Stimulated activated CD4-positive, alpha-beta T cell treated with anti-CD3 and anti-CD28 coated beads, Interleukin-12 subunit alpha, Interleukin-12 subunit beta, amount 100 ng/mL, for 48 hours (primary cell): ENCODE measurements around the gene SMIM32.

Experiments used
- DNase-seq, 3 donors: peaks; one replicate each; pipeline ENCODE4 v3.0.0-alpha.2; 2020; ENCODE audit warnings: low read depth in 2 of 3, low spot score in 1 of 3

The SMIM32 gene

DNA sequence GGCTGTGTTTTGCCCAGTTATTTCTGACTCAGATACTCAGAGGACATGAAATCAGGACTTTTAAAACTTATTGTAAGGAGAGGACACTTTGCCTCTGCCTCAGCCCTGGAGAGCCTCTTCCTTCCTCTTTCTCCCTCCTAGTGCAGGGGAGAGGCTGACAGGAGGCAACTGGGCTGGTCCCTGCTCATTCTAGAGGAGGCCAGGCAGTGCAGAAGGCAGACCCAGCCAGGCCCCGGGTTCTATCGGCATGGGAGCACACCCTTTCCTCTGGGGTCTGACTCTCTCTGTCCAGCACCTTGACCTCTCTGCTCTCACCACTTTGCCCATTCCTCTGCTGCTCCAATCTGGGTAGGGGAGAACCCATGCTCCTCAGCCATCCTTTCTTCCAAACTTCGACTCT lies 16.0 kb upstream of the SMIM32 start:
- DNase-seq: no peak

GRCh38 chr5:136207631-136208030 lies 14.7 kb upstream of the SMIM32 start:
- no peak for DNase-seq

DNA sequence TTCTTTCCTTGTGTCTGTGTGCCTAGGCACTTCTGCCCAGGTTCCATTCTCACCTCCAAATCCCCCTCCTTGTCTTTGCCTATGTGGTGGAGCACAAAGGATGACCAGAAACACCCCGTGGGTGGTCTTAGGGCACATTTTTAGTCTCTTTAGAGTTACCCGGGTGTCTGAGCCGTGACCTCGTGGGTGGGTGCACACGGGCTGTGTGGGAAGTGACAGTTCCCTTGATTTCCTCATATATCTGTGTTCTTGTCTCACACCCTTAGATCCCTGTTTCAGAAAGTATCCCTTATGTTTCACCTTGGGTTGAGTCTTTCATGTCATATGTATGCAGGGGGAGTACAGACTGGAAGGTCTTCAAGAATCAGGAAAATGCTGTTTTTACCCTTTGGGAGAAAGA lies 13.4 kb upstream of the SMIM32 start:
- DNase-seq: no peak

DNA sequence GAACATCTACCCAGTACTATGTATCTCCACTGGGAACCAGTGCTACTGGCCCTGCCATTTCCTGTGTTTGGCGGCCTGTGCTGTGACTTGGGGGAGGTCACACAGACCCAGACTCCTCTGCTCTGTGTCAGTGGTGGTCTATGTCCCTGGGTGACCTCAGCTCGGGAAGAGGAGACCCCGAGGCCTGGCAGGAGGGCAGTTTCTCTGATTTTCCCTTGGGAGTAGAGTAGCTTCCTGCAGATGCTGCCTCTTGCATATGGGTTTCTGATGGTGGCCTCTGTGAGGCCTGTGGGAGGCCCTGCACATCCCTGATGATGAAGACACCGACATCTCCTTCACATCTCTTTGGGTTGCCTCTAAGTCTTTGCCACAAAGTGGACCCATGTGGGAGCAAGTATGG lies 13.0 kb upstream of the SMIM32 start:
- no peak for DNase-seq

DNA sequence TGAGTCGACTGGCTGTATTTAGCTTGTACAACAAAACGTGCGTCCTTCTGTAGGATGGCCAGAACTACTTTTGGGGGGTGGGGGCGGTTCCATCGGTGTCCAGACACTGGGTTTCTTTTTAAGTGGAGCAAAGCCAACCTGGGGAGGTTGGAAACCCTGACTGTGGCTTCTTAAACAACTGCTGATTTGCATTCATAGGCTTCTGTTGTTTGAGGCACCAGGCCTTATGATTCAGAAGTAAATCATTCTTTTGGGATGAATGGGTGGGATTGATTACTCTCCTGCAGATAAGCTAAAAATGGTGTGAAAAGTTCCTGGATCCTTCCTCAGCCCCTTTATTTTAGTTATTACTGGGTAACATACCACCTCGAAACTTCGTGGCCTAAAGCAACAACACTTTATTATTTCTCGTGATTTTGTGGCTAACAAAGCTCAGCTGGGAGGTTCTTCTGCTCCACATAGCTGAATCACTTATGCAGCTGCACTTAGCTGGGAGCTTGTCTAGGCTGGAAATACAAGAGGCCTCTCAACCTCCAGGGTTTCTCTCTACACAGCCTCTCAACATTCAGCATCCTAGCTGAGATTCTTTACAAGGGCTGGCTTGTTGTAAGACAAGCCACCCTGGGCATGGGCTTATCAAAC lies 12.2 kb upstream of the SMIM32 start:
- DNase-seq: no peak

- no peak for DNase-seq
Measured at GRCh38 chr5:136203303-136203922, 10.5 kb upstream of the SMIM32 start.

DNA sequence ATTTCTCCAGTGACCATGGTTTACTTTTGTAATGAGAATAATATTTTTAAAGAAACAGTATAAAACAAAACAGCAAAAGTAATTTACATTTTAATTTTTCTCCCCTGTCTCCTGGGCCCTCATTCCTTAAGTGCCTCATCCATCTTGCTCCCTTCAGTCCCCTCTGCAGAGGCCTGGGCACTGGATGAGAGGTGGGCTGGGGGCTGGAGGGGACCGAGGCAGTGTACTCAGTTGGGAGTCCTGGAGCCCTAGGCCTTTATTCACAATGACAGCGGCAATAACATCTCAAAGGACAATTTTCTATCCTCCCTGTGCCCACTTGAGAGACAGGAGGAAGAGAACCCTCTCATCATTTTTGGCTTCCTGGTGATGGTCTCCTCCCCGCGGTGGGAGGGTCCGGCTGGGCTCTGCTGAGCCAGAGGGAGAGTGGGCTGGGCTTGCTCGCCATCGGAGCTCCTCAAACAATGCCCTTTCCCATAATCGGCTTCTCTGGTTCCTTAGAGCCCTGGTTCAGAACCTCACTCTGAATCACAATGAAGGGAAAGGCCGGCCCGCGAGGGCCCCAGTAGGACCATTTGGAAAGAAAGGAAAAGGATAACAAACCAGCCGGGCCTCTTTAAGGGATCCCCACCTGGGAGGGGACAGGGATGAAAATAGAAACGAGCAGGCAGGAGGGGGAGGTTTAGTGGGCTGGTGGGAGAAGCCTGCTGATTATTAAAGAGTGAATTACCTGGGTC lies 9.7 kb upstream of the SMIM32 start:
- no peak for DNase-seq

- no peak for DNase-seq
Measured at GRCh38 chr5:136201870-136202269, 8.9 kb upstream of the SMIM32 start.

GRCh38 chr5:136200761-136201160 lies 7.8 kb upstream of the SMIM32 start:
- no peak for DNase-seq

- no peak for DNase-seq
Measured at GRCh38 chr5:136200130-136200529, 7.2 kb upstream of the SMIM32 start.

GRCh38 chr5:136199408-136199807 lies 6.4 kb upstream of the SMIM32 start:
- no peak for DNase-seq

DNA sequence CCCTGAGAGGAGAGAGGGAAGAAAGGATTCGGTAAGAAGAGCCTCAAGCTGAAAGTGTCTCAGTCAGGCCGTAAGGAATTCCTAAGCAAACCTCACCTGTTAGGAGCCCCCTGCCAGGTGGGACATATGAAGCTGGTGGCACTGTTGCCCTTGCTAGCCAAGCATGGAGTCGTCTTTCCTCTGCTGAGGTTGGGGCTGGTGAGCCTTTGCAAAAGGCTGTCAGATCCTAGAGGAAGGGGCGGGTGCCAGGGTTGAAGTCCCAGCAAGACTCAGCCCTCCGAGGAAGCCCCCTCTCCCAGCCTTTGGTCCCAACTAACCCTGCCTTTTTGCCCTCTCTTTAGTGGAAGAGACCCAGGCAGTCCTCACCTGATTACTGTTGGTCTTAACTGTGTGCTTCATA lies 5.5 kb upstream of the SMIM32 start:
- DNase-seq: no peak

DNA sequence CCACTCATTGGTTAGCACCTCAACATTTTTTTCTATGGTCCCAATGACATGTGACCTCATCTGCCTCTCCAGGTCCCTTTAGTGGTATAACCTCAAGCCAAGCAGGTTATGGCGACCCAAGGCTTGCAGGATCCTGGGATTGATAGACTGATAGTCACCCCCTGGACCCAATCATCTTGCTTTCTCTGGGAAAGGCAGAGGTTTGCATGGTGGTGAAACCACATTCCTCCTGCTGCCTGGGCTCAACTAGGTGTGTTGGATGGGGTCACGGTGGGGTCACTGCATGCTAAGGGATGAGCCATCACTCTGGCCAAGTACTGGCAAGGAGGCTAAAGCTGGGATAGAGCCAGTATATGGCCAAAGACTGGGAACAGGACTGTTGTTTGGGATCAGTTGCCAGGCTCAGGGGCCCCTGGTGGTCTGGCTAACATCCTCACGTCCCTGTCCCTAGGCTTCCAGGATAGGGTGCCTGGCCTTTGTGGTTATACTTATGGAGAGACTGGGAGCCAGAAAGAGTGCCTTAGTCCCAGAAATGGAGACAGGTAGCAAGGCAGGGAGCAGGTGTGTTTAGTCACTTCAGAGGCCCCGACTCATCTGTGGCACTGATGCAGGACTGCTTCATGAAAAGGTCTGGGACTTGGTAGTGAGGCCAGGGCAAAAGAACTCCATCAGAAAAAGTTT lies 4.6 kb upstream of the SMIM32 start:
- DNase-seq: no peak

DNA sequence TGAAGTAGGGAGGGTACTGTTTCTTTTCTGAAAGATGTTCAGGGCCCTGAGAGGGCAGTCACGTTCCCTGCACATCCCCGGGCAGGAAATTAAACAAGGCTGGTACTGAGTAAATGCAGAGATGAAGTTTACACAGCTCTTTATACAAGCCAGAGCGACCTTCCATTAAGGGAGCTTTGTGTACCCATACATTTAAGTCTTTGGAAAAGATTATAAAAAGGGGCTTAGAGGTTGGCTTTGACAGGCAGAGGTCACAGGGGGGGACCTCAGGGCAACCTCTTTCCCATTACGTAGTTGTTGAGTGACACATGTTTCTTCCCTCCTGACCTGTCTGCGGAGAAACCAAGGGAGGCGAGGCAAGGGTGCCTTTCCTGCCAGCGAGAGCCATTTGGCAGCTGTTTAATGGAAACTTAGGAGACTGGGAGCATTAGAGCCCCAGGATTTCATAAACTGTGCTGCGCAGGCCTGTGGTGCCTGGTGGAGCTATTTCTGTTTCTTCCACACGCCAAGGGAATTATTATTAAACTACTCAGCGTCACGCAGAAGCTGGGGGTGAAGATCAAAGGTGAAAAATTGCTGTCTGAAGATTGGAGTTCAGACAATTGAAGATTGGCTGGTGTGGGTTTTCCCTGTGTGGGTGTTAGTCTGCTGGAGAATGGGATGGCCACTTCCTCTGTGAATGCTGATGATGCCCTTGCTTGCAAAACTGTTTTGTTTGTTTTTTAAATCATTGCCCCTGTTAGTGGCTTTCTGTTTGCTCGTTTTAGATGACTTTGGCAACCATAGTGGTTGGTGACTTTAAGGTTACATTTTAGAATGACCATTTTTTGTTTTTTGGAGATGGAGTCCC lies 3.2 kb upstream of the SMIM32 start:
- DNase-seq: no peak

- DNase-seq: no peak
Measured at GRCh38 chr5:136194576-136194975, 1.6 kb upstream of the SMIM32 start.

- DNase-seq: no peak
Measured at GRCh38 chr5:136193322-136193935, 467 bp upstream of the SMIM32 start.

DNA sequence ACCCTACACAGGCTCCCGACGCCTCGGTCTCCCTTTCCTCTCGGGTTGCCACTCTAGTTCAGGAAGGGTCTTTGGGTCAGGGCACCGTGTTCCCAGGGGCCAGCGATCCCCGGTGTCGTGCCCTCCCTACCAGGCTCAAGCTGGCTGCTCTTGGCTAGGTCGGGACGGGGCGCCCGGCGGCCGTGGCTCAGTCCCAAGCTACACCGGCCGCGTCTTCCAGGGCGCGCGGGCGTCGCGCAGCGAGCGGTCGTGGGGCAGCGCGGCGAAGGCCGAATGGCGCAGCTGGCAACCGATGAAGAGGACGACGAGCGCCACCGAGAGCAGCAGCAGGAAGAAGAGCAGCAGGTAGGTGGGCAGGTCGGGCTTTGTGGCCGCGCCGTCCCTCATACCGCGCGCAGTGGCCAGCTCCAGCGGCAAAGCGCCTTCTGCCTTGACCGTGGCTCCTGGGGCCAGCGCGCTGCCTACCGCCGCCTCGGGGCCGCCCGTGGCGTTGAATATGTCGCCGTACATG lies 892 bp downstream of the SMIM32 start:
- no peak for DNase-seq

- DNase-seq: no peak
Measured at GRCh38 chr5:136191304-136192014, 1.5 kb downstream of the SMIM32 start.

DNA sequence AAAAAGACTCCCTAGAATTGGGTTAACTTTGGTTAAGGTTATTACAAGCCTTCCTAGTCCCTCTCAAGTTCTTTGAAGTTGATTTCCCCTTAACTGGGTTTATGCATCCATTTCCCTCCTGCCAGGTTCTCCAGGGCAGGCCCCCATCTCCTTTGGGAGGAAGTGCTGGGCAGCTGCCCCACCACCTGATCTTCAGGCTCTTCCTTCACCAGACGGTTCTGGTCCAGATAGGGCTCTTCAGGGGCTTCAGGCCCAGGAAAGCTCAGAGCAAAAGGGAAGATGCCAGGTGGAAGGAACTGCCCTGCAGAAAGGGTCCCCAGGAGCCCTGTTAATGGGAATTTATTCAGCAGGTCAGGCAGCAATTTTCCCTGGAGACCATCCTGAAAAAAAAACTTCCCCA lies 2.1 kb downstream of the SMIM32 start:
- DNase-seq: no peak
